ENCODE measurements around the gene SPACA7. TPM values are rescaled to one million over a fixed set of nuclear protein-coding genes. Genes with fewer than 3 reads are reported as not detected.

The SPACA7 gene
- total RNA-seq, 2 donors from 2014 or later = not detected

DNA sequence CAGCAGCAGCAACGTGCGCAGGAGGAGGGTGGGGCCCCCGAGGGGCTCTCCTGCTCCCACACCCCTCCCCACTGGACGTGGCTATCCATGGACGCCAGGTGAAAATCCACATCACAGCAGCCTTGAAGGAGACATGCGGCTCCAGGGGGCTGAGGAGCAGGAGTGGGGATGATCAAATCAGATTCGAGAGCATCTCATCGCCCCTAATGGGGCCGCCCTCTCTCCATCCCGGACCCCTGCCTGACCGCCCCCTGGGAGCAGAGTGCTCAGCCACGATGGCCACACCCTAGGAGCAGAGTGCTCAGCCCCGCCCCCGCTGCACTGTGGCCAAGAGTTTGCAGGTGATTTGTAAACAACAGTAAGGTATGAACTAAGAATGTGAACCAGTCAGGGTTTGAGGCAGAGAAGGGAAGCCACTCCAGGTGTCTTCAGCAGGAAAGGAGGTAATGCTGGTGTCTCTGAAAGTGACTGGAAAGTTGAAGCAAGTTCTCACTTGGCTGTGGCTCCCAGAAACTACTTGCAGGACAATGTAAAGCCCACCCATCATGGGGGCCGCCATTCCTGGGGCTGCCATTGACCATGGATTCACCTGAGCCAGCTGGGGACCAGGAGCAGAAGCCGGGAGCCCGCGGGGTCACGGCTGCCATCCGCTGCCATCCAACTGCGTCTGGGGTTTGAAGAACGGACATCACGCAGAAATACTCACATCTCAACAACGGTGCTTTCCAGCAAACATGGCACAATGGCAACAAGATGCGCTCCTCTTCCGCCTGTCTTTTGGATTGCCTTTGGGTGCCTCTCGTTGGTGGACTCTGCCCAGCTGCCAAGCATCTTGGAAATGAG, 71.8 kb downstream of the SPACA7 start:
- DNase-seq (ENCODE audit: low spot score in 2 of 2) (peak in 1 of 2 donors; percentile 47), ATAC-seq (no peak)
- Mint-ChIP-seq H3K36me3 (no peaks in the 10 kb centered on the region), H3K27ac (no peak overlapping the region), H3K9me3 (no peaks in the 10 kb centered on the region)

DNA sequence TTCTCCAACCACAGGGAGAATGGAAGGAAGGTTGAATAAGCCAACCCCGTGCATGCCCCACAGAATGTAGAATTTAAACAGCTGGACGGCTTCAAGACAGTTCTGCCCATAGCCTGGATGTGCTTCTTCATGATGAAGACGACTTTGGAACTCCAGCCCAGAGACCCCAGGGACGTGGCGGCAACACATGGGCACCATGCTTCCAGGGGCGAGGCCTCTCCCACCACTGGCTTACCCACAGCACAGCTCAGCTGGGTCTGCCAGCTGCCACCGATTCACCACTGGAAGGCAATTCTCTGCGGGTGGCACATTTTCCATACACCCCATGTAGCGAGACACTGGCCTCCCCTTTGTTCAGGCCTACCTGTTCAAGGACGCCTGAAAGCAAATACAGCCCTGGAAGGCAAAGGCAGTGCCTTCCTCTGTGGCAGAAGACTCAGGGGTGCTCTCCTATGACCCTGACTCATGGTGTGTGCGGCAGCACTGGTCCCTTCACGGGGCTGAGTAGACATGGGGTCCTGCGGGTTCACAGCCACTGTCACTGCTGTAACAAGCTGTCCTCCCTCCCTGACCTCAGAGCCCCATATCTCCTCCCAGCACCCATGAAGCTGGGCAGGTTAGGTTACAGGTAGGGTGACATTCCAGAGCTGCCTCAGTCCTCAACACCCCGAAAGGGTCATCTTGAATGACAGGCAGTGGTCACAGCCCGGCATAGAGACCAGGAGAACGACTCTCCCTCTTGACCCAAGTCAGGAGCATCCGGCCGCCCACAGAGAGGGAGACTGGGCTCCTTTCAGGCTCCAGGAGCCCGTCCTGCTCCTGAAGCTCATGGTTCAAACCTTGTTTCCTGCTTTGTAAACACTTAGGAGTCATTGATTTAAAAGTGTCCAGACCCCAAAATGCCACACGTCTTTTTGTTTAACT, 72.7 kb downstream of the SPACA7 start:
- DNase-seq (ENCODE audit: low spot score in 2 of 2) (peak in 1 of 2 donors; percentile 47), ATAC-seq (no peak)
- H3K36me3 Mint-ChIP-seq = no peaks in the 10 kb centered on the region
- no peak overlapping the region for H3K27ac Mint-ChIP-seq
- no peaks in the 10 kb centered on the region for H3K9me3 Mint-ChIP-seq

DNA sequence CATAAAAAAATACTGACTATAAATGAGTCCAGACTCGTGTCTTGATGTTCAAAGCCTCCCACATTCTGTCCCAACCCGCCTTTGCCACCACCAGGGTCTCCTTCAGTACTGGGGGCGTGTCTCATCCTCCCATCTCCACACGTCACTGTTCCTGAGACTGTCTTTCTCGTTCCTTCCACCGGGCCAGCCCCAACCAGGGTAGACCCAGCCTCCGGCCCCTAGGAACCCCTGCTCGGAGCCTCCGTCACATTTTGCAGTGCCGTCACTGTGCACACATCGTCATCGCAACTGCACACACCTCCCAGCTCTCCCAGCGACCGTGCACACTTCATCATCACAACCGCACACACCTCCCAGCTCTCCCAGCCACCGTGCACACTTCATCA, 73.4 kb downstream of the SPACA7 start:
- Mint-ChIP-seq H3K27ac (no peak overlapping the region), H3K9me3 (no peaks in the 10 kb centered on the region), H3K36me3 (no peaks in the 10 kb centered on the region)
- ATAC-seq (no peak), DNase-seq (ENCODE audit: low spot score in 2 of 2) (peak in 1 of 2 donors; percentile 52)

DNA sequence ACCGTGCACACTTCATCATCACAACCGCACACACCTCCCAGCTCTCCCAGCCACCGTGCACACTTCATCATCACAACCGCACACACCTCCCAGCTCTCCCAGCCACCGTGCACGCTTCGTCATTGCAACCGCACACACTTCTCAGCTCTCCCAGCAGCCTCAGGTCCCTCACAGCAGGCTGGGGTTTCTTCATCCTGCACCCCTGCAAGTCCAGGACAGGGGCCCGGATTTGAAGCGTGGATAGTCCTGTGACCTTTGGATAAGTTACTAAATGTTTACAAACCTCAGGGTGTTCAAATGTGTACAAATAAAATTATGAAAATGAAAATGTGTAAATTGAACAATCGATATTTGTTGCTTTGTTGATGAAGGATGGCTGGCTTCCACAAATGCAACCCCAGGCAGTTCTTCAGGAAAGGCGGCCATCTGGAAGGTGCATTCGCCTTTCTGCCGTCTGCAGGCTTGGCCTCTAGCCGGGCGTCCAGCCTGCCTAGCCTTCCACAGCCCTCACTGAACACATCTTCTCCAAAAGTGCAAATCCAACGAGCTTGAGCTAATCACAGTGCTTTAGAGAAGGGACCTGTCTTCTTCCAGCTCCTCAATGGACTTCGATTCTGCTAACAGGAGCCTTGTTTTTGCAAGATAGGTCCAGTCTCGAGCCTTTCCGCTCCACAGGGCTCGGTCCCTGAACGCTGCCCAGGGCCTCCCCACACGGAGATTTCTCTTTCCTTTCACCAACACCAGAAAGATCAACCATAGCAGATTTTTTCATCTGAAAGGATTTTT, 74.2 kb downstream of the SPACA7 start:
- no peak for DNase-seq (ENCODE audit: low spot score in 2 of 2)
- Mint-ChIP-seq H3K9me3 (no peaks in the 10 kb centered on the region), H3K36me3 (no peaks in the 10 kb centered on the region), H3K27ac (no peak overlapping the region)
- ATAC-seq = no peak

GRCh38 chr13:112450904-112451240, 74.7 kb downstream of the SPACA7 start:
- DNase-seq (ENCODE audit: low spot score in 2 of 2) (no peak), ATAC-seq (no peak)
- Mint-ChIP-seq H3K27ac (no peak overlapping the region), H3K36me3 (no peaks in the 10 kb centered on the region), H3K9me3 (no peaks in the 10 kb centered on the region)

- H3K36me3 Mint-ChIP-seq = no peaks in the 10 kb centered on the region
- DNase-seq (ENCODE audit: low spot score in 2 of 2) = peak in 1 of 2 donors; percentile 53
- no peak overlapping the region for H3K27ac Mint-ChIP-seq
- peaks cover 0 to 6% of the 10 kb centered on the region in 2 donors for H3K9me3 Mint-ChIP-seq
- no peak for ATAC-seq
Observed at GRCh38 chr13:112451512-112452379, 75.6 kb downstream of the SPACA7 start.

GRCh38 chr13:112452380-112453206, 76.4 kb downstream of the SPACA7 start:
- Mint-ChIP-seq H3K9me3 (peaks cover 0 to 6% of the 10 kb centered on the region in 2 donors), H3K27ac (no peak overlapping the region), H3K36me3 (no peaks in the 10 kb centered on the region)
- ATAC-seq (no peak), DNase-seq (ENCODE audit: low spot score in 2 of 2) (peak in 1 of 2 donors; percentile 44)

GRCh38 chr13:112453207-112453829, 77.2 kb downstream of the SPACA7 start:
- ATAC-seq = no peak
- Mint-ChIP-seq H3K36me3 (no peaks in the 10 kb centered on the region), H3K9me3 (peaks cover 0 to 6% of the 10 kb centered on the region in 2 donors)

GRCh38 chr13:112453874-112454647, 77.9 kb downstream of the SPACA7 start:
- Mint-ChIP-seq H3K9me3 (peaks cover 4 to 10% of the 10 kb centered on the region in 2 donors), H3K27ac (no peak overlapping the region), H3K36me3 (no peaks in the 10 kb centered on the region)
- DNase-seq (ENCODE audit: low spot score in 2 of 2) (peak in 1 of 2 donors; percentile 39), ATAC-seq (no peak)

More at GRCh38 chr13:112453207-112453829, 77.2 kb downstream of the SPACA7 start:
- no peak overlapping the region for H3K27ac Mint-ChIP-seq
- no peak for DNase-seq (ENCODE audit: low spot score in 2 of 2)

DNA sequence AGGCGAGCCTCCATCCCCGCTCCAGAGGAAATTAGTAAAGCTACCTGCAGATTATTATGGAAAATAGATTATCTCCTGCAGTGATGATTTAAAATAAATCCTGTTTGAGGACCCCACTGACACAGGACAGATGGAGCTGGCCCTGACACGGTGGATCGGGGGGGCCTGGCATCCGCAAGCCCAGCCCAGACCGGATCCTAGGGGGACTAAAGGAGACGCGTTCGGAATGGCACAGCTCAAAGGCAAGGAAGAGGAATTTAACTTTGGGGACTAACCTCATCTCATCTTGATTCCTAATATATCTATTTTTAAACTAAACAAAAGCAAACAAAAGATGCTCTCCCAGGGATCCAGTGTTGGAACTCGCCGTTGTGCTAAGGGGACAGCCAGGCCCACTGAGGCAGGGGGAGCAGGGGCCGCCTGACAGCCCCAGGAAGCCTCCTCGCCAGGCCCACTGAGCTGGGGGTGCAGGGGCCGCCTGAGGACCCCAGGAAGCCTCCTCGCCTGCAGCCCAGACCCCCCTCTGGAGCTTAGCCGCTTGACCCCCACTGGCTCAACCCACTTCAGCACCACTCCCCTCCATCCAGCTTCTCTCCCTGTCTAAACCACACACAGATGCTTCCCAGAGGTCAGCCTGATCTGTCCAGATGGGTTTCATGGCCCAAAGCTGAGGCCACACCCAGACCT, 78.6 kb downstream of the SPACA7 start:
- H3K27ac Mint-ChIP-seq = no peak overlapping the region
- peaks cover 4 to 14% of the 10 kb centered on the region in 2 donors for H3K9me3 Mint-ChIP-seq
- ATAC-seq (no peak), DNase-seq (ENCODE audit: low spot score in 2 of 2) (peak in 1 of 2 donors; percentile 39)
- H3K36me3 Mint-ChIP-seq = peaks cover 0 to 3% of the 10 kb centered on the region in 2 donors

GRCh38 chr13:112455476-112456059, 79.4 kb downstream of the SPACA7 start:
- peaks cover 0 to 5% of the 10 kb centered on the region in 2 donors for H3K36me3 Mint-ChIP-seq
- ATAC-seq = no peak
- H3K9me3 Mint-ChIP-seq = peaks cover 4 to 19% of the 10 kb centered on the region in 2 donors
- no peak overlapping the region for H3K27ac Mint-ChIP-seq
- peak in 1 of 2 donors; percentile 40 for DNase-seq (ENCODE audit: low spot score in 2 of 2)

DNA sequence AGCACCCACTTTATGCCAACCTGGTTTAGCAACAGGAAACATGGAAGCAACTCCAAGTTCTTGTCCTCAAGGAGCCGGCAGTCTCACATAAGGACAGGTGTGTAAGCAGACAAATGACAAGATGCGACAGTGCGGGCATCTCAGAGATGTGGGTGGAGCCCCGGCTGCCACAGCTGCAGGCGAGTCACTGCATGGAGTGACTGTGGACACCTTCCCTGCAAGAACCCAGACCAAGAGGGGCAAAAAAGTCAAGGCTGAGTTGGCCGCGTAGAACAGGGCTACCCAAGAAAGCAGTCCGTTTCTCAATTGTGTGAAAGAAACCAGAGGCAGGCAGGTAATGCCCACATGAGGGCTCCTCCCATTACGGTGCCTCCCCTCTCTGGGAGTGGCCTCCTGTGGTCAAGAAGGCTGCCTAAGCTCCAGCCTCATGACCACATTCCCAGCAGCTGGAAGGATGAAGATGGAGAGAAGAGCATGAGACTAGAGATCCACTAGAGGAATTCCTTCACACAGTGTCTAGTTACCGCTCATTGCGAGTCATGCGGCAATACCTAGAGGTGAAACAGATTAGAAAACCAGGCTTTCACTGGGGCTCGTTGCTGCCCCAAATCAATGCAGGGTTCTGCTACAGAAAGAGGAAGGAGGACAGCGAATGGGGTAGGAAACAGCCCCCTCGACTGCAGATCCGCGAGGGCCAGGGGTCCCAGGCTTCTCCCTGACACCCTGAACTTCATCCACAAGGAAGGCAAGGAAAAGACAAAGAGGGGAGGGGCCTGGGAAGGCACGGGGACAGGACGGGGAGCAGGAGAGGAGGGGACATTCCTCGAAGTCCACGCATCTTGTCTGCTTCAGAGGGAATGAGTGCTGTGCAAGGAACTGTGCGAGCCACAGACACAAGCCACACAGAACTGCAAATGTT, 80.2 kb downstream of the SPACA7 start:
- H3K9me3 Mint-ChIP-seq = peaks cover 4 to 19% of the 10 kb centered on the region in 2 donors
- no peak overlapping the region for H3K27ac Mint-ChIP-seq
- peak in 1 of 2 donors; percentile 28 for DNase-seq (ENCODE audit: low spot score in 2 of 2)
- no peak for ATAC-seq
- H3K36me3 Mint-ChIP-seq = peaks cover 0 to 8% of the 10 kb centered on the region in 2 donors
